ENCODE measurements around the gene PECR. TPM values are rescaled to one million over a fixed set of nuclear protein-coding genes. Genes with fewer than 3 reads are reported as not detected.

The PECR gene
- total and polyA plus RNA-seq, 2 of the 4 experiments (the other 2 are of a cell fraction) = 11.4 to 17.7 TPM

DNA sequence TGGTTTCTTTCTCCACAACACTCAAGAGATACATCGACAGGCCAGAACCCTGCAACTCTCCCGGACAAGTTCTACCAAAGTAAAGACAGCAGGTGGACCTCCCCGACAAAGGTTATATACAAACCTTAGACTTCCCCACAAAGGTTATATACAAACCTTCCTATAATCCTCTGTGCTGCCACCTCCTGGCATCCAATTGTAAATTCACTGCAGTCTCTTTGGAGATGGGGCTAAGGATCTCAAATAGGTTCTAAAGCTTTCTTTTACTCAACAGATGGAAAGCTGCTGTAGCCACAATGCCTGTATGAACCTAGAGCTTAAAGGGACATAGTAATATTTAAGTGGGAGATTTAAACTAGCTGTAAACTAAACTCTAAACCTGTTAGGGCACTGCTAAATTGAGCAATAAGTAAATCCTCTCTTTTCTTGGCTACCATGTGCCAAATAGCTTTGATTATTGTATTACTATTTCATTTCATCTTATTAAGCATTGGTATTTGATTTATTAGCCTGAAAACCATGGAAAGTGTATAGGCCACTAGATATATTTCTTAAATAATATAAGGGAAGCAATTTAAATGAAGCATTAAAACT is 58.5 kb downstream of the PECR start:
- no peaks in the 10 kb centered on the region for H4K20me1 ChIP-seq (ENCODE audit: insufficient read depth, low read length)
- H3K36me3 ChIP-seq (ENCODE audit: control insufficient read depth, insufficient read depth, low read length) = no peaks in the 10 kb centered on the region
- H3K9me3 ChIP-seq (ENCODE audit: control insufficient read depth, insufficient read depth, low read length) = no peaks in the 10 kb centered on the region
- H2AK9ac ChIP-seq (replicated peaks; ENCODE audit: low read depth, low read length, poor library complexity) = no peak overlapping the region
- intact Hi-C loops (cut with micrococcal nuclease) = loop anchor here (2.0 kb wide), 1 partner anchor 72 kb away; no protein-coding TSS in a partner anchor
- ChIA-PET POLR2A (ENCODE audit: unreplicated experiment) (no interaction called here), CTCF (interaction anchor here (0.5 to 1.2 kb wide), 4 partner anchors 9 to 59 kb away, joined by 4 read pairs; partner anchors contain the start of gene MREG)
- peak; percentile 52 for DNase-seq
- no peak overlapping the region for H2AFZ ChIP-seq (replicated peaks; ENCODE audit: low read length, poor library complexity)
- H2BK5ac ChIP-seq (ENCODE audit: low read depth, low read length, poor library complexity, severe bottlenecking) = no peak overlapping the region
- no peak overlapping the region for H2AK5ac ChIP-seq (ENCODE audit: low read depth, low read length)
- no peak overlapping the region for H3K14ac ChIP-seq (replicated peaks; ENCODE audit: low read depth, low read length)
- no peak overlapping the region for H2BK15ac ChIP-seq (ENCODE audit: low read depth, low read length)
- no peak overlapping the region for H3K4ac ChIP-seq (ENCODE audit: low read depth, low read length)
- no peaks in the 10 kb centered on the region for H3K4me1 ChIP-seq (ENCODE audit: control insufficient read depth, insufficient read depth, low read length)
- H3K18ac ChIP-seq (ENCODE audit: low read depth, low read length) = no peak overlapping the region
- H3K4me3 ChIP-seq (ENCODE audit: insufficient read depth, low read depth, low read length) = no peak overlapping the region
- no peak overlapping the region for H2BK120ac ChIP-seq (ENCODE audit: low read depth, low read length)
- no peak overlapping the region for H3K23ac ChIP-seq (ENCODE audit: low read depth, low read length)
- peak; percentile 89 for ATAC-seq (ENCODE audit: low read depth)
- dilution Hi-C loops (cut with HindIII; ENCODE audit: low sequenced_read_pairs, unreplicated experiment) = no loop called here
- no peak overlapping the region for H3K27ac ChIP-seq (ENCODE audit: insufficient read depth, low read length)
- no peak overlapping the region for H3K4me2 ChIP-seq (ENCODE audit: low read depth, low read length)
- H4K8ac ChIP-seq (ENCODE audit: low read depth in 2 of 2, low read length in 2 of 2) = no peak overlapping the region
- H3K79me1 ChIP-seq (ENCODE audit: low read depth in 1 of 2, low read length in 2 of 2) = no peaks in the 10 kb centered on the region
- H3K56ac ChIP-seq (ENCODE audit: extremely low read depth, insufficient read depth, low read length) = no peak overlapping the region
- H3K9me1 ChIP-seq (ENCODE audit: insufficient read depth, low read length) = no peaks in the 10 kb centered on the region; the same call in 1 of the 2 replicates
- no peak overlapping the region for H3K9ac ChIP-seq (ENCODE audit: low read depth, low read length)
- H4K91ac ChIP-seq (ENCODE audit: insufficient read depth, low read depth, low read length) = no peak overlapping the region
- BruUV-seq (replicated peaks) = no TSS peak
- TF ChIP-seq POLR2A (IDR thresholded peaks at IDR 0.05; ENCODE audit: low read depth, low read length) = no peak
- no peak for TF ChIP-seq CEBPB (IDR thresholded peaks at IDR 0.05; ENCODE audit: low read depth, low read length)
- no peak for TF ChIP-seq RCOR1 (IDR thresholded peaks at IDR 0.05; ENCODE audit: insufficient replicate concordance, low read length)
- no peak for TF ChIP-seq MAZ (IDR thresholded peaks at IDR 0.05; ENCODE audit: borderline replicate concordance, low read depth, low read length)
- no peak for TF ChIP-seq RFX5 (IDR thresholded peaks at IDR 0.05; ENCODE audit: low read depth, low read length)
- peak; percentile 66 for TF ChIP-seq CTCF (conservative IDR thresholded peaks at IDR 0.05; ENCODE audit: low read depth, low read length)
- TF ChIP-seq FOS (IDR thresholded peaks at IDR 0.05; ENCODE audit: low read depth, low read length) = no peak
- TF ChIP-seq NFE2L2 (IDR thresholded peaks at IDR 0.05; ENCODE audit: low read depth, low read length) = no peak
- TF ChIP-seq MXI1 (IDR thresholded peaks at IDR 0.05; ENCODE audit: borderline replicate concordance, low read depth, low read length) = no peak
- TF ChIP-seq MAFK (IDR thresholded peaks at IDR 0.05; ENCODE audit: low read depth, low read length) = no peak
- peak; percentile 52 for TF ChIP-seq RAD21 (IDR thresholded peaks at IDR 0.05; ENCODE audit: low read length)
- TF ChIP-seq USF2 (IDR thresholded peaks at IDR 0.05; ENCODE audit: low read depth, low read length) = no peak
- peak; percentile 56; the same call in 1 of the 2 replicates for TF ChIP-seq SMC3 (IDR thresholded peaks at IDR 0.05; ENCODE audit: low read depth, low read length)
- TF ChIP-seq BHLHE40 (IDR thresholded peaks at IDR 0.05; ENCODE audit: low read depth, low read length) = no peak
- no peak for TF ChIP-seq CHD1 (IDR thresholded peaks at IDR 0.05; ENCODE audit: low read depth, low read length)
- TF ChIP-seq, protein P1, sequence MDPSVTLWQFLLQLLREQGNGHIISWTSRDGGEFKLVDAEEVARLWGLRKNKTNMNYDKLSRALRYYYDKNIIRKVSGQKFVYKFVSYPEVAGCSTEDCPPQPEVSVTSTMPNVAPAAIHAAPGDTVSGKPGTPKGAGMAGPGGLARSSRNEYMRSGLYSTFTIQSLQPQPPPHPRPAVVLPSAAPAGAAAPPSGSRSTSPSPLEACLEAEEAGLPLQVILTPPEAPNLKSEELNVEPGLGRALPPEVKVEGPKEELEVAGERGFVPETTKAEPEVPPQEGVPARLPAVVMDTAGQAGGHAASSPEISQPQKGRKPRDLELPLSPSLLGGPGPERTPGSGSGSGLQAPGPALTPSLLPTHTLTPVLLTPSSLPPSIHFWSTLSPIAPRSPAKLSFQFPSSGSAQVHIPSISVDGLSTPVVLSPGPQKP (IDR thresholded peaks at IDR 0.05; ENCODE audit: borderline replicate concordance, low read depth, low read length) = no peak
- WGBS, 2 experiments (ENCODE audit: extremely low coverage in 2 of 2, insufficient read length in 1 of 2) = 14% methylated on average over 1 of the region's 3 CpGs; no CpG with 5 or more reads in 1 of the 2 experiments
- no peaks in the 10 kb centered on the region for H3K27me3 ChIP-seq (ENCODE audit: control insufficient read depth, insufficient read depth, low read length)
- H4K5ac ChIP-seq (ENCODE audit: low read depth, low read length) = no peak overlapping the region
- in situ Hi-C loops (cut with MboI; ENCODE audit: low sequenced_read_pairs) = no loop called here
- H2BK20ac ChIP-seq (ENCODE audit: low read depth, low read length) = no peak overlapping the region

Measured in IMR-90 (cell line).